LNCAP (cell line): ENCODE results near the gene PTPRN2.

ENCODE experiments used
- CTCF ChIP-seq: fragments of 450-650 bp; IDR thresholded peaks from 2 replicates; pipeline ENCODE4 v1.5.1; 2017; ENCODE audit warnings: mild to moderate bottlenecking

The PTPRN2 gene

GRCh38 chr7:157599491-157599890 is 988.1 kb downstream of the PTPRN2 start:
- no peak for TF ChIP-seq CTCF

- TF ChIP-seq CTCF: no peak
Measured at GRCh38 chr7:157597562-157597961, 990.1 kb downstream of the PTPRN2 start.

GRCh38 chr7:157596881-157597280 is 990.7 kb downstream of the PTPRN2 start:
- TF ChIP-seq CTCF: no peak

- no peak for TF ChIP-seq CTCF
Measured at GRCh38 chr7:157596471-157596870, 991.2 kb downstream of the PTPRN2 start.

- TF ChIP-seq CTCF: no peak
Measured at GRCh38 chr7:157596026-157596425, 991.6 kb downstream of the PTPRN2 start.

GRCh38 chr7:157595086-157595855 is 992.4 kb downstream of the PTPRN2 start:
- no peak for TF ChIP-seq CTCF

GRCh38 chr7:157594306-157594705 is 993.3 kb downstream of the PTPRN2 start:
- no peak for TF ChIP-seq CTCF

- no peak for TF ChIP-seq CTCF
Measured at GRCh38 chr7:157593541-157593940, 994.1 kb downstream of the PTPRN2 start.
